Osteoblast (primary cell): ENCODE results near the gene FAM81A. TPM values are rescaled to one million over a fixed set of nuclear protein-coding genes. Genes with fewer than 3 reads are reported as not detected.
A peak's percentile ranks its signal among the peaks of the same experiment; 100 is the strongest.

Source experiments
- DNase-seq: peaks from one replicate; pipeline ENCODE4 v3.0.0; 2011; ENCODE audit warnings: low spot score, mixed read lengths; ENCODE audit not compliant: insufficient read length; ENCODE audit errors: missing footprints
- H2AFZ ChIP-seq: 2 replicates; pipeline ENCODE4 v1.6.0; 2011; ENCODE audit warnings: mild to moderate bottlenecking, low read length
- H3K27ac ChIP-seq: 2 replicates; pipeline ENCODE4 v1.5.1; 2011; ENCODE audit warnings: mild to moderate bottlenecking, low read depth, low read length, moderate library complexity
- H3K27me3 ChIP-seq: 2 replicates; pipeline ENCODE4 v1.6.0; 2012; ENCODE audit warnings: mild to moderate bottlenecking, control low read depth, inconsistent platforms, low read length, moderate library complexity; ENCODE audit not compliant: insufficient read depth
- H3K36me3 ChIP-seq: 2 replicates; pipeline ENCODE4 v1.5.1; 2011; ENCODE audit warnings: mild to moderate bottlenecking, low read length, control low read depth, moderate library complexity; ENCODE audit not compliant: insufficient read depth
- H3K4me1 ChIP-seq: 2 replicates; pipeline ENCODE4 v1.5.1; 2011; ENCODE audit warnings: mild to moderate bottlenecking, low read length, control low read depth, moderate library complexity; ENCODE audit not compliant: insufficient read depth
- H3K4me2 ChIP-seq: 2 replicates; pipeline ENCODE4 v1.6.0; 2011; ENCODE audit warnings: mild to moderate bottlenecking, low read length; ENCODE audit not compliant: insufficient read depth
- H3K4me3 ChIP-seq: fragments of 200-600 bp; sonication (generic); 3 replicates; pipeline ENCODE4 v1.5.1; 2012; ENCODE audit warnings: mild to moderate bottlenecking, low read length, inconsistent platforms; ENCODE audit not compliant: insufficient read depth
- H3K79me2 ChIP-seq: 2 replicates; pipeline ENCODE4 v1.6.0; 2012; ENCODE audit warnings: mild to moderate bottlenecking, low read length, control low read depth, inconsistent platforms; ENCODE audit not compliant: insufficient read depth
- H3K9me3 ChIP-seq: 2 replicates; pipeline ENCODE4 v1.5.1; 2011; ENCODE audit warnings: low read depth, low read length, control low read depth
- H4K20me1 ChIP-seq: 2 replicates; pipeline ENCODE4 v1.6.0; 2012; ENCODE audit warnings: mild to moderate bottlenecking, low read length, control low read depth; ENCODE audit not compliant: insufficient read depth
- total RNA-seq: library from RNA; depleted of rRNA; stranded (reverse); fragments of >200 nt; gene quantifications from 2 replicates; pipeline ENCODE4 v1.2.3, GENCODE V29; 2012
- TF ChIP-seq, protein P1 (sequence below): IDR thresholded peaks from 2 replicates; pipeline ENCODE4 v1.5.1; 2011; ENCODE audit warnings: mild to moderate bottlenecking, low read depth, low read length, moderate library complexity; ENCODE audit errors: extremely low read depth

FAM81A gene
- total RNA-seq, 1 donor: 0.72 TPM

DNA sequence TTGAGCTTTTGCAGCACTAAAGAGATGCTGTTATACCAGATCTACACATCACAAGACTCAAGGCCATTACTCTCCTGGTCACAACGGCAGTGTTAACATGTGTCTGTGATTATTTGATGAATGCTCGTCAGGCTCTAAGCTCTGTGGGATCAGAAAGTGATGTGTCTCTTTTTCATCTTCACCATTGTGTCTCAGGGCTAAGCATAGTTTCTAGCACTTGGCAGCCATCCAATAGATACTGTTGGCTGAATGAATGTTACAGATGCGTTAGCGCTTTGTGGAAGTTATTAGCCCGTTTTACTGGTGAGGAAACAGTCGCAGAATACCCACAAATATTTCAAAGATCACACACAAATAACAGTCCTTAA is 1.2 kb upstream of the FAM81A start:
- no peaks in the 10 kb centered on the region for H3K9me3 ChIP-seq
- no peaks in the 10 kb centered on the region for H3K79me2 ChIP-seq
- TF ChIP-seq, protein P1, sequence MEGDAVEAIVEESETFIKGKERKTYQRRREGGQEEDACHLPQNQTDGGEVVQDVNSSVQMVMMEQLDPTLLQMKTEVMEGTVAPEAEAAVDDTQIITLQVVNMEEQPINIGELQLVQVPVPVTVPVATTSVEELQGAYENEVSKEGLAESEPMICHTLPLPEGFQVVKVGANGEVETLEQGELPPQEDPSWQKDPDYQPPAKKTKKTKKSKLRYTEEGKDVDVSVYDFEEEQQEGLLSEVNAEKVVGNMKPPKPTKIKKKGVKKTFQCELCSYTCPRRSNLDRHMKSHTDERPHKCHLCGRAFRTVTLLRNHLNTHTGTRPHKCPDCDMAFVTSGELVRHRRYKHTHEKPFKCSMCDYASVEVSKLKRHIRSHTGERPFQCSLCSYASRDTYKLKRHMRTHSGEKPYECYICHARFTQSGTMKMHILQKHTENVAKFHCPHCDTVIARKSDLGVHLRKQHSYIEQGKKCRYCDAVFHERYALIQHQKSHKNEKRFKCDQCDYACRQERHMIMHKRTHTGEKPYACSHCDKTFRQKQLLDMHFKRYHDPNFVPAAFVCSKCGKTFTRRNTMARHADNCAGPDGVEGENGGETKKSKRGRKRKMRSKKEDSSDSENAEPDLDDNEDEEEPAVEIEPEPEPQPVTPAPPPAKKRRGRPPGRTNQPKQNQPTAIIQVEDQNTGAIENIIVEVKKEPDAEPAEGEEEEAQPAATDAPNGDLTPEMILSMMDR: no peak
- peaks cover 42% of the 10 kb centered on the region for H3K27me3 ChIP-seq
- no peaks in the 10 kb centered on the region for H4K20me1 ChIP-seq
- no peak overlapping the region for H2AFZ ChIP-seq
- no peak for DNase-seq
- no peaks in the 10 kb centered on the region for H3K36me3 ChIP-seq
- no peak overlapping the region for H3K4me3 ChIP-seq
- H3K27ac ChIP-seq: no peak overlapping the region
- peaks cover 7% of the 10 kb centered on the region for H3K4me1 ChIP-seq
- no peak overlapping the region for H3K4me2 ChIP-seq

- TF ChIP-seq, protein P1: no peak
- Histone ChIP-seq H3K36me3 (no peaks in the 10 kb centered on the region), H3K27me3 (peaks cover 42% of the 10 kb centered on the region), H3K79me2 (no peaks in the 10 kb centered on the region), H4K20me1 (no peaks in the 10 kb centered on the region), H3K4me2 (peak overlapping the region; percentile 82), H2AFZ (peak overlapping the region; percentile 51), H3K4me3 (peak overlapping the region; percentile 65), H3K9me3 (no peaks in the 10 kb centered on the region), H3K27ac (no peak overlapping the region), H3K4me1 (peaks cover 7% of the 10 kb centered on the region)
- peak; percentile 37 for DNase-seq
These were observed 707 bp upstream of the FAM81A start for GRCh38 chr15:59437142-59437816.

DNA sequence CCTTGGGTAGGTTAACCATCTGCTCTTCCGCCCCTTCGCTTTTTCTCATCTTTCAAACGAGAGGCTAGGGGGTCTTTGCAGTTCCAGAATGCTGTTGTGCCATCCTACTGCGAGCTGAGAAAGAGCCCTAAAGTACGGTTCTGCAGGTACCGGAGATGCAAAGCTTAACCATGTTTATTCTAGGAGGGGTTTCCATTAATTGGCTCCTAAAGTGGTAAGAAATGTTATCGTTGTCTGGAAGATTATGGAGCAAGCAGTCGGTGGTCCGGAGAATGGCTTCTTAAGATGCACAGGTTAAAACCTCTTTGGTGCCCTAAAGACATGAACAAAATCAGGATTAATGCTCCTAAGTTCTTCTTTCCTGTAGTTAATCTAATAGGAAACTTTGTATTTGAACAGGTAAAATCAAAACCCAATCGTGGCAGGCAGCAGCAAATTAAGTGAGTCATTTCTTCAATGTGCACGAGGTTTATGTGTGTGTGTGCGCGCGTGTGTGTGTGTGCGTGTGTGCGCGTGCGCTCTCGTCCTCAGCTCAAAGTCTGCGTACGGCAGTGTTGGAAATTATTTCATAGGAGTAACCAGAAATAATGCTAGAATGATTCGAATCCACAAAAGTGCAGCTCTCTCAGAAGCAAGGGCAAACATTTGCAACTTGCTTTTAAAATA is 772 bp downstream of the FAM81A start:
- peak overlapping the region; percentile 47 for H3K4me3 ChIP-seq
- no peak overlapping the region for H3K27ac ChIP-seq
- H3K4me1 ChIP-seq: peaks cover 7% of the 10 kb centered on the region
- TF ChIP-seq, protein P1: no peak
- no peak overlapping the region for H2AFZ ChIP-seq
- peaks cover 44% of the 10 kb centered on the region for H3K27me3 ChIP-seq
- no peaks in the 10 kb centered on the region for H3K36me3 ChIP-seq
- no peaks in the 10 kb centered on the region for H4K20me1 ChIP-seq
- H3K79me2 ChIP-seq: no peaks in the 10 kb centered on the region
- no peak for DNase-seq
- no peaks in the 10 kb centered on the region for H3K9me3 ChIP-seq
- peak overlapping the region; percentile 71 for H3K4me2 ChIP-seq

GRCh38 chr15:59439576-59439975 is 1.6 kb downstream of the FAM81A start:
- no peak overlapping the region for H3K27ac ChIP-seq
- no peak overlapping the region for H2AFZ ChIP-seq
- peaks cover 7% of the 10 kb centered on the region for H3K4me1 ChIP-seq
- H3K27me3 ChIP-seq: peaks cover 44% of the 10 kb centered on the region
- H3K4me2 ChIP-seq: no peak overlapping the region
- no peaks in the 10 kb centered on the region for H3K9me3 ChIP-seq
- H3K36me3 ChIP-seq: no peaks in the 10 kb centered on the region
- no peak overlapping the region for H3K4me3 ChIP-seq
- peak; percentile 13 for DNase-seq
- no peaks in the 10 kb centered on the region for H4K20me1 ChIP-seq
- TF ChIP-seq, protein P1: no peak
- H3K79me2 ChIP-seq: no peaks in the 10 kb centered on the region
